ENCODE results near the gene EML1.

Gene EML1

GRCh38 chr14:99803803-99804202, 10.6 kb downstream of the EML1 start:
- no peak for DNase-seq (ENCODE audit: low read depth)

DNA sequence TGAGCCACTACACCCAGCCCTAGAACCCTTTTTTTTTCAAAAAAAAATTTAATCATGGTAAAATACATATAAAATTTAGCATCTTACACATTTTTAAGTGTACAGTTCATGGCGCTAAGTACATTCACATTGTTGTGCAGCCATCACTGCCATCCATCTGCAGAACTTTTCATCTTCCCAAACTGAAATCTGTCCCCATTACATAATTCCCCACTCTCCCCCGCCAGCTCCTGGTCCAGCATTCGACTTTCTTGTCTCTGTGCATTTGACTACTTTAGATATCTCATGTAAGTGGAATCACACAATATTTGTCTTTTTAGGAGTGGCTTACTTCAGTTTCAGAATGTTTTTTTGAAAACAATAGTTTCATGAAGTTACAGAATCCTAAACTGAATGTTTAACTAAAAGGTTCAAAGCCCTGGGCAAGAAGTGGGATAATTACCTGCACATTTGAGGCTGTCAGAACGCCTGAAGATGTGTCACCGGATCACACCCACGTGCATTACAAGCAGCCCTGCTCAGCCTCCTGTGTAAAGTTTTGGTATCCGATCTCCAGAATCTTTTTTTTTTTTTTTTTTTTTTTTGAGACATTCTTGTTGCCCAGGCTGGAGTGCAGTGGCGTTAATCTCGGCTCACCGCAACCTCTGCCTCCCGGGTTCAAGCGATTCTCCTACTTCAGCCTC, 12.7 kb downstream of the EML1 start:
- no peak for DNase-seq (ENCODE audit: low read depth)

DNA sequence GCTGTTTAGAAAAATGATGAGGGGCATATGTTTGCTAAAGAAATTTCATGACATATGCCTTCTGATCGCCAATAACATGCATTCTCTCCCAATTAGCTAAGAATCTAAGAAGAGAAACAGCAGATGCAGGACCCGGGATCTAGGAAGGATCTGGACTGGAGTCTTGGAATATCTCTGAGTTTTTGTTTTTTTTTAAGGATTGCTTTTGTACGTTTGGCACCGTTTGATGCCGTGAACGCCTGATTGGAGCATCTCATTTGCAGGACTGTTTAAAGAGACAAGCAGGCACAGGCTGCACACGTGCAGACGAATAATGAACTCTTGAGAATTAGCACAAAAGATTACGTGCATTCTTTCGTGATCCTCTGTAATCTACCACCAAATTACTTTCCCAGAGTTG, 13.6 kb downstream of the EML1 start:
- no peak for DNase-seq (ENCODE audit: low read depth)

GRCh38 chr14:99807413-99808153, 14.4 kb downstream of the EML1 start:
- no peak for DNase-seq (ENCODE audit: low read depth)

DNA sequence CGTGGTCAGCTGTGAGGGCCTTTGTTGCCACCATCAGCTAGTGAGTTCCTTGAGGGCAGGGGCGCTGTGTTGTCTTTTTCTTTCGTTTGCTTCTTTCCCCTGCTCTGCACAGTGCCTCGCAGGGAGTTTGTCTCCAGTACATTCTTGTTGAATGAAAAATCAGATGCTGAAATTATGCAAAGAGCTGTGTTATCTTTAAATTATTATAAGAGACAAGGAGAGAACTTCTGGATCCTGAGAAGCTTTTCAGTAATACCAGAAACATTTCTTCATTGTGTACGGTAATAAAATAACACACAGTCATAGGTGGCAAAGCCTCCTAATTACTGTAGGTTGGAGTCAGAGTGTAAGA, 14.9 kb downstream of the EML1 start:
- DNase-seq (ENCODE audit: low read depth) = no peak

DNA sequence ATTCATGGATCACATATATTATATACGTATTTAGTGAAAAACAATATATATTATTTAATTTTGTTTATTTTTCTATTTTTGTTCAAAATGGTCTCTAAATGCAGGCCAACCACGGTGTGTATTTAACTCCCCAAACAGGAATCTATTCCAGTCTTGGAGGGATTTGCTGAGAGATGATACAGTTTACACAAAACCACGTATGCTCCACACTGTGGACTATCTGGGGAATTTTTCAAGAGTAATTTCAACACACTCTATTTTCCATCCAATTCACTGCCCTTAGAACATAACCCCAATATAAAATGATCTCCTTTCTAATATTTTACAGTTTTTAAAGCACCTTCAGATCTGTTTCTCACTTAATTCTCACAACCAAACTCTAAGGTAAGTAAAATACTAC, 15.3 kb downstream of the EML1 start:
- no peak for DNase-seq (ENCODE audit: low read depth)

DNA sequence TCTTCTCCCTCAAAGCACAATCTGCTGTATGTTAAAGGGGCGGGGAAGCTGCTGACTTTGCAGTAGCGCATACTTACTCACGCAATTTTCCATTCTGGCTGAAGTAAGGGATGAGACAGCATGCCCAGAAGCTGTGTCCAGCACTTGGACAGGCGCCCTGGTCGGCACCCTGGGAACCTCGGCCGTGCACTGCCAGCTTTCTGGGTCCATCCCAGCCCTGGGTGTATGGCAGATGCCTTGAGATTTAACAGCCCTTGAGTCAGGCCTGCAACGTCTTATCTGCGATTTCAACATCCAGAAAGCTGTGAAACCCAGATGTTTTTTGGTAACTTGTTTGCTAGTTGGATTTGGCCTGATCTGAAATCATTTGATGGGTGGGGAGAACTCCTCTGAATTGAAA, 16.1 kb downstream of the EML1 start:
- DNase-seq (ENCODE audit: low read depth) = peak; percentile 90

GRCh38 chr14:99809859-99810558, 16.8 kb downstream of the EML1 start:
- DNase-seq (ENCODE audit: low read depth) = no peak

DNA sequence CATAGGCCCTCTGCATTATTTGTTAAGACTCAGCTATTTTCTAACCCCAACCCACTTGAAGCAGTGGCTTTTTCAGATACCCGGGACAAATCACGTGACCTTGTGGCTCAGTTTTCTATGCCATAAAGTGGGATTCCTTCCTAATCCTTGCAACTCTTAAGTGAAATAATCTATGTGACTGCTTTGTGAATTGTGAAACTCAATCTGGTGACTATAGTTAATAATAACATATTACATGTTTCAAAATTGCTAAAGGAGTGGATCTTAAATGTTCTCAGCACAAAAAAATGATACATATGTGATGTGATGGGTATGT, 17.3 kb downstream of the EML1 start:
- DNase-seq (ENCODE audit: low read depth) = no peak

GRCh38 chr14:99812096-99812750, 19.0 kb downstream of the EML1 start:
- no peak for DNase-seq (ENCODE audit: low read depth)

DNA sequence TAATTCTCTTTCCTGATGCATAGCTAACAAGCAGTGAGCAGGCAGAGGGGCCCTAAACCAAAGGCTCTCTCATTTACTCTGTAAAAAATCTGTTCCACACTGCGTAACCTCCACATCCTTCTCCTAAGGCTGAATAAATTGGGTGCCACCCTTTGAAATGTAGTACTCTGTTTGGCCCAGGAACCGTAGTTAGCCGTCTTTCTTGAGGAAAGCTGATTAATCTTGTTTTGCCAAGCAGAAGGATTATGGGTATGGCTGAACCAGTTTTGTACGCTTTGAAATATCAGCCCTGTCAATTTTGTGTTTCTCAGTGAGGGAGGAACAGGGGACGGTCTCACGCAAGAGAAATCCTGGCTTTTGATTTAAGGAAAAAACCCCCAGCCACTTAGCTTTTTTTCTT, 19.7 kb downstream of the EML1 start:
- no peak for DNase-seq (ENCODE audit: low read depth)

DNA sequence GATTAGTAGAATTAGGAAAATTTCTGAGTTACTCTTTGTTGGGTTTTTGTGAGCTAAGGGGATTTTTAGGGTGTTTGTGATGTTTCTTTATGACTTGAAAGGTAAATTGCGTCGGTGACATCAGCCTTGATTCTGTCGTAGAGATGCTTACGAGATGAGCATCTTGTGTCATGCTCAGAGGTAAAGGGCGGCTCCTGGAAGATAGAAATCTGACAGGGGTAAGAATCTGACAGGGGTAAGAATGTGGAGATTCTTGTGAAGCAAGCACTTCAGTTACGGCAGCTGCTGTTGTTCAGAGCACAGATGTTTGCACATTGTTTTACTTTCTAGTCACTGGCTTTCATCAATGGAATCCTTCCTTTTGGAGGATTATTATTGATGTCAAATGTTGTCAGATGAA, 22.5 kb downstream of the EML1 start:
- no peak for DNase-seq (ENCODE audit: low read depth)

DNA sequence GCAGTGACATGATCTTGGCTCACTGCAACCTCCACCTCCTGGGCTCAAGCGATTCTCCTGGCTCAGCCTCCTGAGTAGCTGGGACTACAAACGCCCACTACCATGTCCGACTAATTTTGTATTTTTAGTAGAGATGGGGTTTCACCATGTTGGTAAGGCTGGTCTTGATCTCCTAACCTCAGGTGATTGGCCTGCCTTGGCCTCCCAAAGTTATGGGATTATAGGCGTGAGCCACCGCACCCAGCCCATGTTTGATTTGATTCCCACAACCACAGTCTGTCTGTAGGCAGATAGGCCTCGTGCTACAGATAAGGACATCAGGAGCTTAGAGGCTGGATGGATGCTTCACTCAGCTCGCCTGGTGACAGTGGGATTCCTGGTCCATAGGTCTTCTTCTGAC, 23.0 kb downstream of the EML1 start:
- no peak for DNase-seq (ENCODE audit: low read depth)

DNA sequence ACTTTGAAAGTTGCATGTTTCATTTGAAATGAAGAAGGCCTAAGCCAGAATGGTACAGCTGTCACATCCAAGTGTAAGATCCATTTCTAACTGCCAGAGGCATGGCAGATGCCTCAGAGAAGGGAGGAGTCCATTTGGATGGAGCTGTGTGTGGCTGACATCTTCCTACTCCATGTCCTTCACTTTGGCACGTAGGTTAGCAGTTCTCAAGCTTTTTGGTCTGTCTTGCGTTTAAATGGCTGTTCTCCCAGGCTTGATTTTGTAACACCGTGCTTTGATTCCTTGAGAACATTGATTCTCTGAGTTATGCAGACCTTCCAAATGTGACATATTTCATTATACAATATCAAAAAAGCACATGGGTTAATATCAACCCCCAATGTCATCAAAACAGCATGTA, 23.4 kb downstream of the EML1 start:
- no peak for DNase-seq (ENCODE audit: low read depth)

DNA sequence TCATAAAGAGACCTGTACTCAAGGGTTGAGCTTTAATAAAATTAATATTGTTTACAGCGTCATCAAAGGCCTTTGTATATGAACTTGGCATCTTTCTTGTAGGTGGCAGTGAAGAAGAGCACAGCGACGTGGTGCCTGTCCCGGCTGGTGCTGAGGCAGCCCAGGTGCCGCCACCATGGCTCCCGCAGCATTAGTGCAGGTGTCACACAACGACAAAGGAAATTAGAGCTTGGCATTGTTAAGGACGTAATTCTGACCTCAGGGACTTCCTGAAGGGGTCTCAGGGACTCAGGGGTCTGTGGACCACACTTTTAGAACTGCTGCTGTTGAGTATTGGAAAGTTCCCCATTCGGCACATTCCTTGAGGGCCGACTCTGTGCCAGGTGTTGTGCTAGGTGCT, 24.1 kb downstream of the EML1 start:
- no peak for DNase-seq (ENCODE audit: low read depth)

GRCh38 chr14:99818503-99819036, 25.4 kb downstream of the EML1 start:
- DNase-seq (ENCODE audit: low read depth) = no peak

- no peak for DNase-seq (ENCODE audit: low read depth)
Measured at GRCh38 chr14:99819514-99819913, 26.3 kb downstream of the EML1 start.

DNA sequence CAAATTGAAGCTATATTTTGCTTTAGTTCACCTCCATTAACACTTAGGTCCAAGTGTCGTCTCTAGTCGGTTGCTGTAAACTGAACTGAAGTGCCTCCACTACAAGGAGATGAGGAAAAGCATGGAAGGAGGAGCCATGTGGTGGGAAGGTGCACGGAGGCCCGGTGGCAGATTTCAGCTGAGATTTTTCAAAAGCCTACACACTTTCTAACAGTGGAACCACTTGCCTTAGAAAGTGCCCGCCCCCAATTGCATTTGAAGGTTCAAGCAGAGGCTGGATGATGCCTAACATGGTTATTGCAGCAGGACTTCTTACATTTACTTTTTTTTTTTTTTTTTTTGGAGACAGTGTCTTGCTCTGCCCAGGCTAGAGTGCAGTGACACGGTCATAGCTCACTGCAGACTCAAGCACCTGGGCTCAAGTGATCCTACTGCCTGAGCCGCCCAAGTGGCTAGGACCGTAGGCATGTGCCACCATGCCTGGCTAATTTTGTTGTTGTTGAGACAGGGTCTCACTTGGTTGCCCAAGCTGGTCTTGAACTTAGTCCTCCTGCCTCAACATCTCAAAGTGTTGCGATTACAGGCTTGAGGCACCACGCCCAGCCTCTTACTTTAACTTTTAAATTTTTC, 27.6 kb downstream of the EML1 start:
- no peak for DNase-seq (ENCODE audit: low read depth)

- no peak for DNase-seq (ENCODE audit: low read depth)
Measured at GRCh38 chr14:99821519-99822508, 28.6 kb downstream of the EML1 start.

DNA sequence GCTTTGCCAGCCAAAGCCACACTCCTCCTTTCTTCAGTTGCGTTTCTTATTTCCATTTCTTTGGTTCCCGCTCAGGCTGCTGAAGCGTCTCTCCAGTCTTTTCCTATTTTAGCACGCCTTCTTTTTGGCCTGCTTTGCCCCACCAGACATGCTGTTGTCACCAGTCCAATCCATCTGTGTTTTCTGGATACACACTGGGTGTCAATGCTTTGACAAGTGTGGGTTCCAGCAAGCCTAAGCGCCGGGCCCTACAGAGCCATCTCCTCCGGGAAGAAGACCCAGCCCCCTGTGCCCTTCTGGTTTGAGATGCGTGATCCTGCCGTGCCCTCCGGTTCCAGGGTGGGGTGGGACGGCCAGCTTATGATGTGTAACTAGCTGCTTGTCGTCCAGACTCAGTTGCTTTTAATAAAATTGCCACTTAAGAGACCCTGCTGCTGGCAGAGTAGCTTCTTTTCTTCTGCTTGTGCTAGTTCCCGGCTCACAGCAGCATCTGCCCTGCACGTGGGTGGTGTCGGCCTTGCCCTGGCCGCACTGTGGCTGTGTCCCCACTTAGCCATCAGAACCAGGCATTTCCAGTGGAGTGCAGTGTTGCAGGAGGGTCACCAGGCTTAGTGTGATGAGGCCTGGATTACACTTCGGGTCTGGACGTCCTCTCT, 29.7 kb downstream of the EML1 start:
- DNase-seq (ENCODE audit: low read depth) = no peak

- no peak for DNase-seq (ENCODE audit: low read depth)
Measured at GRCh38 chr14:99824776-99825175, 31.6 kb downstream of the EML1 start.
